Astrocyte (in vitro differentiated cells and primary cell): ENCODE data around the gene SUSD4. TPM values are rescaled to one million over a fixed set of nuclear protein-coding genes. Genes with fewer than 3 reads are reported as not detected.
A peak's percentile ranks its signal among the peaks of the same experiment; 100 is the strongest.

ENCODE experiments used
- DNase-seq: peaks from one replicate; pipeline ENCODE4 v3.0.0-alpha.2; 2010; ENCODE audit warnings: low read depth
- FAIRE-seq: peaks from 2 replicates; lab custom pipeline; 2011; peaks lifted over from hg19 to GRCh38; lab: Jason Lieb, UNC
- H2AFZ ChIP-seq: 2 replicates; pipeline ENCODE4 v1.6.0; 2012; ENCODE audit warnings: low read depth, low read length, inconsistent platforms
- H3K27ac ChIP-seq: 2 replicates; pipeline ENCODE4 v1.5.1; 2011; ENCODE audit warnings: low read depth, low read length, inconsistent platforms
- H3K27me3 ChIP-seq: 2 replicates; pipeline ENCODE4 v1.6.0; 2011; ENCODE audit warnings: low read length, inconsistent platforms; ENCODE audit not compliant: insufficient read depth
- H3K36me3 ChIP-seq: 2 replicates; pipeline ENCODE4 v1.5.1; 2011; ENCODE audit warnings: low read length, inconsistent platforms; ENCODE audit not compliant: insufficient read depth
- H3K4me1 ChIP-seq: 2 replicates; pipeline ENCODE4 v1.5.1; 2011; ENCODE audit warnings: low read length, inconsistent platforms; ENCODE audit not compliant: insufficient read depth
- H3K4me2 ChIP-seq: 2 replicates; pipeline ENCODE4 v1.6.0; 2012; ENCODE audit warnings: low read length, inconsistent platforms
- H3K4me3 ChIP-seq: 2 replicates; pipeline ENCODE4 v1.5.1; 2011; ENCODE audit warnings: low read depth, mild to moderate bottlenecking, low read length, inconsistent platforms; ENCODE audit not compliant: insufficient read depth
- H3K79me2 ChIP-seq: 2 replicates; pipeline ENCODE4 v1.6.0; 2012; ENCODE audit warnings: mild to moderate bottlenecking, low read length, inconsistent platforms; ENCODE audit not compliant: insufficient read depth
- H3K9ac ChIP-seq: 2 replicates; pipeline ENCODE4 v1.6.0; 2012; ENCODE audit warnings: mild to moderate bottlenecking, low read length, inconsistent platforms
- H3K9me3 ChIP-seq: 2 replicates; pipeline ENCODE4 v1.5.1; 2012; ENCODE audit warnings: low read depth, mild to moderate bottlenecking, low read length, inconsistent platforms; ENCODE audit not compliant: insufficient read depth
- H4K20me1 ChIP-seq: 2 replicates; pipeline ENCODE4 v1.6.0; 2012; ENCODE audit warnings: low read length, inconsistent platforms; ENCODE audit not compliant: insufficient read depth
- H3K27ac Mint-ChIP-seq: one replicate; pipeline ENCODE4 v1.8.0; 2021; ENCODE audit warnings: mild to moderate bottlenecking, mixed read lengths; ENCODE audit not compliant: unreplicated experiment
- H3K27me3 Mint-ChIP-seq: one replicate; pipeline ENCODE4 v1.8.0; 2021; ENCODE audit warnings: low read depth, mixed read lengths; ENCODE audit not compliant: unreplicated experiment
- H3K36me3 Mint-ChIP-seq: one replicate; pipeline ENCODE4 v1.8.0; 2021; ENCODE audit warnings: low read depth, mixed read lengths; ENCODE audit not compliant: unreplicated experiment
- H3K4me1 Mint-ChIP-seq: one replicate; pipeline ENCODE4 v1.8.0; 2021; ENCODE audit warnings: low read depth, mixed read lengths; ENCODE audit not compliant: unreplicated experiment
- H3K4me3 Mint-ChIP-seq: one replicate; pipeline ENCODE4 v1.8.0; 2021; ENCODE audit warnings: mild to moderate bottlenecking, moderate library complexity, mixed read lengths; ENCODE audit not compliant: unreplicated experiment
- H3K9me3 Mint-ChIP-seq: one replicate; pipeline ENCODE4 v1.8.0; 2021; ENCODE audit warnings: mild to moderate bottlenecking, mixed read lengths; ENCODE audit not compliant: unreplicated experiment
- EZH2 ChIP-seq: IDR thresholded peaks from 2 replicates; pipeline ENCODE4 v1.6.1; 2012; ENCODE audit warnings: mild to moderate bottlenecking, low read length, inconsistent platforms; ENCODE audit not compliant: insufficient read depth
- total RNA-seq: library from RNA; stranded (reverse); gene quantifications from 2 replicates; pipeline ENCODE4 v1.2.1, GENCODE V29; 2021
- TF ChIP-seq, protein P1 (sequence below): IDR thresholded peaks from 2 replicates; pipeline ENCODE4 v1.5.1; 2011; ENCODE audit warnings: low read depth, mild to moderate bottlenecking, inconsistent platforms, low read length, moderate library complexity; ENCODE audit not compliant: insufficient read depth

SUSD4 gene
- total RNA-seq, 1 donor from 2014 or later: 9.2 TPM

GRCh38 chr1:223363057-223363855, 720 bp downstream of the SUSD4 start:
- Histone ChIP-seq H3K4me2 (peak overlapping the region; percentile 88), H2AFZ (peak overlapping the region; percentile 76), H3K9ac (peak overlapping the region; percentile 18), H3K27ac (no peak overlapping the region), H3K79me2 (no peaks in the 10 kb centered on the region), H3K36me3 (no peaks in the 10 kb centered on the region), H3K4me1 (peaks cover 16% of the 10 kb centered on the region), H4K20me1 (no peaks in the 10 kb centered on the region), H3K27me3 (peaks cover 49% of the 10 kb centered on the region), H3K9me3 (no peaks in the 10 kb centered on the region), H3K4me3 (peak overlapping the region; percentile 49)
- FAIRE-seq: no peak
- no peaks in the 10 kb centered on the region for H3K36me3 Mint-ChIP-seq
- TF ChIP-seq, protein P1, sequence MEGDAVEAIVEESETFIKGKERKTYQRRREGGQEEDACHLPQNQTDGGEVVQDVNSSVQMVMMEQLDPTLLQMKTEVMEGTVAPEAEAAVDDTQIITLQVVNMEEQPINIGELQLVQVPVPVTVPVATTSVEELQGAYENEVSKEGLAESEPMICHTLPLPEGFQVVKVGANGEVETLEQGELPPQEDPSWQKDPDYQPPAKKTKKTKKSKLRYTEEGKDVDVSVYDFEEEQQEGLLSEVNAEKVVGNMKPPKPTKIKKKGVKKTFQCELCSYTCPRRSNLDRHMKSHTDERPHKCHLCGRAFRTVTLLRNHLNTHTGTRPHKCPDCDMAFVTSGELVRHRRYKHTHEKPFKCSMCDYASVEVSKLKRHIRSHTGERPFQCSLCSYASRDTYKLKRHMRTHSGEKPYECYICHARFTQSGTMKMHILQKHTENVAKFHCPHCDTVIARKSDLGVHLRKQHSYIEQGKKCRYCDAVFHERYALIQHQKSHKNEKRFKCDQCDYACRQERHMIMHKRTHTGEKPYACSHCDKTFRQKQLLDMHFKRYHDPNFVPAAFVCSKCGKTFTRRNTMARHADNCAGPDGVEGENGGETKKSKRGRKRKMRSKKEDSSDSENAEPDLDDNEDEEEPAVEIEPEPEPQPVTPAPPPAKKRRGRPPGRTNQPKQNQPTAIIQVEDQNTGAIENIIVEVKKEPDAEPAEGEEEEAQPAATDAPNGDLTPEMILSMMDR: no peak
- peak; percentile 46 for TF ChIP-seq EZH2
- peak; percentile 52 for DNase-seq
- peaks cover 13% of the 10 kb centered on the region for H3K27me3 Mint-ChIP-seq
- H3K4me3 Mint-ChIP-seq: peak overlapping the region; percentile 87
- H3K9me3 Mint-ChIP-seq: peaks cover 1% of the 10 kb centered on the region
- H3K4me1 Mint-ChIP-seq: peaks cover 20% of the 10 kb centered on the region
- H3K27ac Mint-ChIP-seq: peak overlapping the region; percentile 62

DNA sequence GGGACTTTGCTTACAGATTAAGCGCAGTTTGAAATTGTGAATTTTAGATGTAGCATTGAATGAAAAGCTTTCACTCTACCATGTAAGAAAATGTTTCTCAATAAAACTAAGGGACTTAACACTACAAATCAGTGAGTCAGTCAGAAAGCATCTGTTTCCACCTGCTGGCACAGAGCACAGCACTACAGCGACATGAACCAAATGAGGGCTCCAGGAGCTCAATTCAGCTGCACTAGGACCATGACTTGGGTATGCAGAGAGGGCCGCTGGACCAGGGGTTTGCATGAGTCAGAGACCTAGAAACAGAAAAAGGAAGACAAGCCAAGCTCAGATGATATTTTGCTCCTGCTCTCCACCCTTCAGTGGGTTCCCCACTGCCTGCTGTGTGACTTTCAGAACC, 5.2 kb downstream of the SUSD4 start:
- TF ChIP-seq, protein P1: no peak
- no peak for TF ChIP-seq EZH2
- H3K27ac Mint-ChIP-seq: no peak overlapping the region
- H3K27me3 ChIP-seq: peaks cover 44% of the 10 kb centered on the region
- no peak overlapping the region for H3K4me3 ChIP-seq
- peaks cover 1% of the 10 kb centered on the region for H3K9me3 Mint-ChIP-seq
- H3K4me2 ChIP-seq: no peak overlapping the region
- H3K9ac ChIP-seq: no peak overlapping the region
- no peaks in the 10 kb centered on the region for H4K20me1 ChIP-seq
- DNase-seq: peak; percentile 17
- no peak overlapping the region for H3K4me3 Mint-ChIP-seq
- FAIRE-seq: no peak
- H3K9me3 ChIP-seq: no peaks in the 10 kb centered on the region
- H3K4me1 ChIP-seq: peaks cover 12% of the 10 kb centered on the region
- H3K36me3 Mint-ChIP-seq: peaks cover 5% of the 10 kb centered on the region
- H3K36me3 ChIP-seq: no peaks in the 10 kb centered on the region
- H3K4me1 Mint-ChIP-seq: peaks cover 16% of the 10 kb centered on the region
- no peak overlapping the region for H3K27ac ChIP-seq
- H3K79me2 ChIP-seq: no peaks in the 10 kb centered on the region
- peaks cover 2% of the 10 kb centered on the region for H3K27me3 Mint-ChIP-seq
- no peak overlapping the region for H2AFZ ChIP-seq

- no peak overlapping the region for H3K4me3 Mint-ChIP-seq
- no peak overlapping the region for H3K4me3 ChIP-seq
- peaks cover 10% of the 10 kb centered on the region for H3K36me3 Mint-ChIP-seq
- no peak overlapping the region for H3K27ac ChIP-seq
- H3K4me1 ChIP-seq: no peaks in the 10 kb centered on the region
- H3K36me3 ChIP-seq: no peaks in the 10 kb centered on the region
- H3K27me3 Mint-ChIP-seq: peaks cover 21% of the 10 kb centered on the region
- H4K20me1 ChIP-seq: no peaks in the 10 kb centered on the region
- peaks cover 47% of the 10 kb centered on the region for H3K27me3 ChIP-seq
- no peak for FAIRE-seq
- H3K4me2 ChIP-seq: no peak overlapping the region
- no peaks in the 10 kb centered on the region for H3K79me2 ChIP-seq
- H3K9ac ChIP-seq: no peak overlapping the region
- no peak overlapping the region for H2AFZ ChIP-seq
- peaks cover 1% of the 10 kb centered on the region for H3K9me3 Mint-ChIP-seq
- H3K4me1 Mint-ChIP-seq: peaks cover 8% of the 10 kb centered on the region
- DNase-seq: no peak
- no peak overlapping the region for H3K27ac Mint-ChIP-seq
- TF ChIP-seq, protein P1: no peak
- TF ChIP-seq EZH2: no peak
- H3K9me3 ChIP-seq: no peaks in the 10 kb centered on the region
Measured at GRCh38 chr1:223355699-223356098, 8.3 kb downstream of the SUSD4 start.
